Upper lobe of left lung (tissue), 4 donors: ENCODE data around the gene PRR22.

Source experiments
- POLR2AphosphoS5 ChIP-seq, 2 donors: sonication (generic); formaldehyde crosslinking; IDR thresholded peaks; one replicate each; pipeline ENCODE4 v1.5.1; 2017; ENCODE audit warnings: antibody characterized with exemption in 2 of 2
- TF ChIP-seq, protein P1 (sequence below), 6 experiments: fragments of 450-650 bp in 4 of 6; fragments of 200-600 bp in 2 of 6; sonication (generic) in 2 of 6; IDR thresholded peaks; one replicate each; pipeline ENCODE4 v1.5.1; 2016 to 2019; ENCODE audit warnings: antibody characterized with exemption in 6 of 6

DNA sequence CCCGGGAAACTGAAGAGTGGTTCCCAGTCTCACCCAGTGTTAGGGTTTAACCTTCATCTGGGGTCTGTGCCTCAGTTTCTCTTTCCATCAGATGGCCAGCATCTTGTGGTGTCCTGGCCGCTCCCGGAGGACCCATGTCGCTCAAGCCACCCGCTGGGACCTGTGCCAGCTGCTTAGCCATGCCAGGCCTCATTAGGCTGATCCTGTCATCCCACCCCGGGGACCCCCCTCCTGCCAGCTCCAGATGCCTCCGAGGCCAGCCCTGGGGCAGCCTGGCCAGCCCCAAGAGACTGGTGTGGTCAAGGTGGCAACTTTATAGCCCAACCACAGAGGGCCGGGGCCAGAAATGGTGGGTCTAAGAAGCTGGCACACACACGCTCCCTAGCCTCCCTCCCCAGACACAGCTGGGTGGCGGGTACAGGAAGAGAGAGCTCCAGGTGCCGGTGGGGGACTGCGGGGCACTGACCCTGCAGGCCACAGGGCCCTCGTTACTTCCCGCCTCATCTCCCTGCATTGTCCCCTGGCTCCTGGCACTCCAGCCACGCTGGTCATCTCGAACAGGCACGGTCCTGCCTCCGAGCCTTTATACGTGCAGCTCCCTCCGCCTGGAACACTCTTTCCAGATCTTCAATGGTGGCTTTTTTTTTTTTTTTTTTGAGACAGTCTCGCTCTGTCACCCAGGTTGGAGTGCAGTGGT lies 23.7 kb upstream of the PRR22 start:
- TF ChIP-seq, protein P1, sequence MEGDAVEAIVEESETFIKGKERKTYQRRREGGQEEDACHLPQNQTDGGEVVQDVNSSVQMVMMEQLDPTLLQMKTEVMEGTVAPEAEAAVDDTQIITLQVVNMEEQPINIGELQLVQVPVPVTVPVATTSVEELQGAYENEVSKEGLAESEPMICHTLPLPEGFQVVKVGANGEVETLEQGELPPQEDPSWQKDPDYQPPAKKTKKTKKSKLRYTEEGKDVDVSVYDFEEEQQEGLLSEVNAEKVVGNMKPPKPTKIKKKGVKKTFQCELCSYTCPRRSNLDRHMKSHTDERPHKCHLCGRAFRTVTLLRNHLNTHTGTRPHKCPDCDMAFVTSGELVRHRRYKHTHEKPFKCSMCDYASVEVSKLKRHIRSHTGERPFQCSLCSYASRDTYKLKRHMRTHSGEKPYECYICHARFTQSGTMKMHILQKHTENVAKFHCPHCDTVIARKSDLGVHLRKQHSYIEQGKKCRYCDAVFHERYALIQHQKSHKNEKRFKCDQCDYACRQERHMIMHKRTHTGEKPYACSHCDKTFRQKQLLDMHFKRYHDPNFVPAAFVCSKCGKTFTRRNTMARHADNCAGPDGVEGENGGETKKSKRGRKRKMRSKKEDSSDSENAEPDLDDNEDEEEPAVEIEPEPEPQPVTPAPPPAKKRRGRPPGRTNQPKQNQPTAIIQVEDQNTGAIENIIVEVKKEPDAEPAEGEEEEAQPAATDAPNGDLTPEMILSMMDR (IDR thresholded peaks at IDR 0.05), result no peak
- no peak for TF ChIP-seq POLR2AphosphoS5 (IDR thresholded peaks at IDR 0.05)
